SU-DHL-6 (cell line): ENCODE data around the gene ANKRD22.

ENCODE experiments used
- H2AFZ ChIP-seq: fragments of 200-600 bp; sonication (generic); 2 replicates; pipeline ENCODE4 v1.6.1; 2014; ENCODE audit warnings: low read depth, mild to moderate bottlenecking, moderate library complexity, mixed read lengths, antibody characterized with exemption, low read length; ENCODE audit not compliant: severe bottlenecking
- H3F3A ChIP-seq: fragments of 200-600 bp; shearing (Covaris generic); 2 replicates; pipeline ENCODE4 v1.6.0; 2016; ENCODE audit warnings: antibody characterized with exemption, mild to moderate bottlenecking; ENCODE audit not compliant: insufficient read depth
- H3K27ac ChIP-seq: fragments of 200-600 bp; sonication (generic); 2 replicates; pipeline ENCODE4 v1.5.1; 2016; ENCODE audit warnings: low read depth, mild to moderate bottlenecking, low read length, moderate library complexity, mixed read lengths
- H3K27me3 ChIP-seq: fragments of 200-600 bp; sonication (generic), shearing (Covaris generic); 2 replicates; pipeline ENCODE4 v1.6.0; 2014; ENCODE audit warnings: mild to moderate bottlenecking, low read length
- H3K36me3 ChIP-seq: fragments of 200-600 bp; sonication (generic); 2 replicates; pipeline ENCODE4 v1.6.1; 2014; ENCODE audit warnings: mild to moderate bottlenecking, low read length, mixed read lengths
- H3K4me2 ChIP-seq: fragments of 300-600, 200-600 bp; shearing (Covaris generic), sonication (generic); 2 replicates; pipeline ENCODE4 v1.6.0; 2014; ENCODE audit warnings: low read length, low read depth, mild to moderate bottlenecking; ENCODE audit not compliant: poor library complexity, severe bottlenecking
- H3K4me3 ChIP-seq: fragments of 200-600 bp; sonication (generic); 2 replicates; pipeline ENCODE4 v1.5.1; 2014; ENCODE audit warnings: antibody characterized with exemption, low read length, mild to moderate bottlenecking, mixed read lengths; ENCODE audit not compliant: insufficient read depth, poor library complexity, severe bottlenecking
- H3K79me2 ChIP-seq: fragments of 200-600 bp; sonication (generic); 2 replicates; pipeline ENCODE4 v1.6.1; 2014; ENCODE audit warnings: mild to moderate bottlenecking, low read length, moderate library complexity; ENCODE audit not compliant: insufficient read depth
- H3K9ac ChIP-seq: fragments of 200-600 bp; sonication (generic); 2 replicates; pipeline ENCODE4 v1.7.0; 2014; ENCODE audit warnings: mild to moderate bottlenecking, low read length
- H3K9me2 ChIP-seq: fragments of 200-600 bp; sonication (generic); replicated peaks from 2 replicates; pipeline ENCODE4 v1.6.1; 2014; ENCODE audit warnings: low read length; ENCODE audit not compliant: insufficient read depth
- H3K9me3 ChIP-seq: fragments of 200-600 bp; sonication (generic); 2 replicates; pipeline ENCODE4 v1.6.1; 2014; ENCODE audit warnings: low read length, mixed read lengths; ENCODE audit not compliant: insufficient read depth
- H4K20me1 ChIP-seq: fragments of 200-600 bp; sonication (generic); 2 replicates; pipeline ENCODE4 v1.6.1; 2014; ENCODE audit warnings: low read depth, mild to moderate bottlenecking, antibody characterized with exemption, low read length, moderate library complexity, mixed read lengths
- CTCF ChIP-seq: fragments of 200-600 bp; sonication (generic); IDR thresholded peaks from one replicate; pipeline ENCODE4 v1.5.1; 2017; ENCODE audit warnings: antibody characterized with exemption, mild to moderate bottlenecking, low read length, moderate library complexity; ENCODE audit not compliant: insufficient read depth, poor library complexity, severe bottlenecking
- EZH2phosphoT487 ChIP-seq: fragments of 200-600 bp; sonication (generic), shearing (Covaris generic); conservative IDR thresholded peaks from 2 replicates; pipeline ENCODE4 v1.6.1; 2018; ENCODE audit warnings: mild to moderate bottlenecking, antibody characterized with exemption, low read length, moderate library complexity, mixed read lengths

Gene ANKRD22

GRCh38 chr10:88810196-88810961 is 41.3 kb downstream of the ANKRD22 start:
- no peak overlapping the region for H2AFZ ChIP-seq
- H4K20me1 ChIP-seq: no peaks in the 10 kb centered on the region
- H3K27ac ChIP-seq: no peak overlapping the region
- no peaks in the 10 kb centered on the region for H3K36me3 ChIP-seq
- H3K9me3 ChIP-seq: no peaks in the 10 kb centered on the region
- no peaks in the 10 kb centered on the region for H3K79me2 ChIP-seq
- H3F3A ChIP-seq: no peaks in the 10 kb centered on the region
- H3K4me2 ChIP-seq: no peak overlapping the region
- H3K27me3 ChIP-seq: no peaks in the 10 kb centered on the region
- no peaks in the 10 kb centered on the region for H3K9me2 ChIP-seq
- TF ChIP-seq CTCF (peak; percentile 76), EZH2phosphoT487 (no peak)
- H3K4me3 ChIP-seq: no peak overlapping the region
- H3K9ac ChIP-seq: no peak overlapping the region

- Histone ChIP-seq H3K79me2 (no peaks in the 10 kb centered on the region), H3K9me3 (no peaks in the 10 kb centered on the region), H3K27me3 (no peaks in the 10 kb centered on the region), H3K4me2 (no peak overlapping the region), H3K27ac (no peak overlapping the region), H2AFZ (no peak overlapping the region), H3K36me3 (no peaks in the 10 kb centered on the region), H3K4me3 (no peak overlapping the region), H3K9me2 (no peaks in the 10 kb centered on the region), H3F3A (no peaks in the 10 kb centered on the region), H3K9ac (no peak overlapping the region), H4K20me1 (no peaks in the 10 kb centered on the region)
- TF ChIP-seq EZH2phosphoT487: no peak
- TF ChIP-seq CTCF: no peak
Observed at GRCh38 chr10:88809621-88810020, 42.0 kb downstream of the ANKRD22 start.

GRCh38 chr10:88805924-88806323 is 45.7 kb downstream of the ANKRD22 start:
- Histone ChIP-seq H3K9me3 (no peaks in the 10 kb centered on the region), H3K79me2 (no peaks in the 10 kb centered on the region), H3K27me3 (no peaks in the 10 kb centered on the region), H3K4me3 (no peak overlapping the region), H3K27ac (no peak overlapping the region), H3K9me2 (no peaks in the 10 kb centered on the region), H2AFZ (no peak overlapping the region), H3K9ac (no peak overlapping the region), H3F3A (no peaks in the 10 kb centered on the region), H3K36me3 (no peaks in the 10 kb centered on the region), H4K20me1 (no peaks in the 10 kb centered on the region), H3K4me2 (no peak overlapping the region)
- TF ChIP-seq CTCF (no peak), EZH2phosphoT487 (no peak)
